HG03460 (cell line): ENCODE results near the gene PTPRD.

ENCODE experiments used
- ATAC-seq: cut with Tn5 transposase; IDR thresholded peaks from one replicate; pipeline ENCODE4 v1.9.1; 2021; ENCODE audit not compliant: unreplicated experiment

The PTPRD gene

DNA sequence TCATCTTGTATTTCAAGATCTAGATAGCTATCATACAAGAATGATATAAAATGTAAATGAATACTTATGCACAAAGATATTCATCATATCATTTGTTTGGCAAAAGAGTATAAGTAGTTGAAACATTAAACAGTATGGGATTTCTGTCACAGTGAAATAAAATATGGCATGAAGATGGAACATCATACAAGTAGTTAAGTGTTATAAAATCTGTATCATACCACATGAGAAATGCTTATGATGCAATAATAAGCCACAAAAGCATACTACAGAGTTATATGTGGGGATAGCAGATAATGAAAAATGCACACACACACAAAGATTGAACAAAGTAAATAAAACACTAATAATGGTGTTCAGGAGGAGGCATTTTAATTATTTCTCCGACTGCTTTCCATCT is 1975.2 kb downstream of the PTPRD start:
- no peak for ATAC-seq

DNA sequence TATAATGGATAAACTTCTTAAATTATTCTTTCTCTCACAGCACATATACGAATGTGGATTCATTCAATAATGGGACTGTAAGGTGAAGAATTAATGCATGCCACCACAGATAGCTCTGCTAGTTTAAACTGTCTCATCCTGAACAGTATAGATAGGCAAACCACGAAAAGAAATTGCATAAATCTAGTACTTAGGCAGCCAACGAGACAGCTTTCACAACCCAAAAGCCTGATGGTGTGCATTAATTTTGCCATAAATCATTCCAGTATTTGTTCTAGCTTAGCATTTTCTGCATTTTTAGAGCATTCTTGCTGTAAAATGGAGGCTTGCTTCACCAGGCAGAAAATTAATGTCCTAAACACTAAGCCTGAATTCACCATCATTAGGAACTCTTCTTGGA is 1979.0 kb downstream of the PTPRD start:
- ATAC-seq, result no peak

DNA sequence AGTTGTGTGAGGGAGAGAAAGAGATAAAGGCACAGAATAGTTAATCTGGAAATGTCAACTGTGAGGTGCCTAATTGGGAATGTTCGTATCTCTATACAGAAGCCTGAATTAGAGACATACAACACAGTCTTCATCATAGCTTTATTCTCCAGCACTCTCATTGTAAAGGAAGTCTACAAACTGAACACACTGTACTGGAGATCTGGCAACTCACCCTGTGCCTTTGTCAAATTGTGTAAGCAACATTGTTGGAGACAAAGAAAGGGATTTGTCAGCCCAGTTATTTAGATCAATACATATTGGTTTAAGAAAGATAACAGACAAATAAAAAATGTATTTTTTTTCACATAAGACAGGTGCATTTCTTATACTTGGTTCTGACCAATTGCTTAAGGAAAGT is 1980.3 kb downstream of the PTPRD start:
- no peak for ATAC-seq

GRCh38 chr9:8628791-8629190 is 1984.0 kb downstream of the PTPRD start:
- ATAC-seq, result no peak

GRCh38 chr9:8627976-8628679 is 1984.7 kb downstream of the PTPRD start:
- ATAC-seq, result no peak

- ATAC-seq, result no peak
These were observed 1989.9 kb downstream of the PTPRD start for GRCh38 chr9:8622871-8623270.

DNA sequence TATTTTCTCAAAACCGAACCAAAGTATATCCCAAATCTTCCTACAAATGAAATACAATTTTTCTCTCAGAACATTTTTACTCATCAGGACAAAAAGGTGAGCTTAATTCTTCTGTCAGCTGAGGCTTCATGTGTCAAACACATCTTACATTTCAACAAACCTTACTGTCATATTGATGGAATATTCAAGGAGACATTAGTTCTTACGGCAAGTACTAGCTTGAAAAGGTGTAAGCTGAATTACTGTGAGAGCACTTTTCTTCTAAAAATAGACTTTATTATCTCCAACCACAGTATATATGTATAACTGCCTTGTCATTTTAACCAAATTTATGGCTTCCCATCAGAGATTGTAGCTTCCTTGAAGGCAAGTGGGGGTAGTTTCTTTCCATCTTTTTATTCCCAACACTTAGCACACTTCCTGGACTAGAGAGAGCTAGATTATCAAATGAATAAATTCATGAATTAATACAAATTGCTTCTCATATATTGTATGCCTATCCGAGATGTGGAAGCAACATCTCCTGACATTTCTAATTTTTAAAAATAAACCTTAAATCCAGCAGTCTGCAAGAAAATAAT is 1990.5 kb downstream of the PTPRD start:
- no peak for ATAC-seq

GRCh38 chr9:8621416-8621815 is 1991.4 kb downstream of the PTPRD start:
- ATAC-seq, result no peak

DNA sequence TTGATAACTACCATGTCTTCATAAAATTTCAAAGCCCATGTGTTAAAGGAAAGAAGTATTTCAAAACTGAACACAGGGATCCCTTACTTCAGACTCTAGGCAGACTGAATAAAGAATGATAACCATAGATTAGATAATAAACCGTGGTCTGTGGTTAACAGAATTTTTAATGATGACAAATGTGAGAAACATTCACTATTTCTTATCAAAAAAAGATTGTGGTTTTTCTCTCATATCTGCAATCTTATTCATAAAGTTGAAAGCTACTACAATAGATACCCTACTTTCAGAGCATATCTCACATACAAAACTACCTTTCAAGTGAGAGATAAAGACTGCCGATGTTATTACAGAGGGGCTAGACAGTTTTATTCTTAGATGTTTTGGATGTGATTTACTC is 1996.4 kb downstream of the PTPRD start:
- no peak for ATAC-seq

GRCh38 chr9:8614926-8615440 is 1997.8 kb downstream of the PTPRD start:
- ATAC-seq, result no peak

DNA sequence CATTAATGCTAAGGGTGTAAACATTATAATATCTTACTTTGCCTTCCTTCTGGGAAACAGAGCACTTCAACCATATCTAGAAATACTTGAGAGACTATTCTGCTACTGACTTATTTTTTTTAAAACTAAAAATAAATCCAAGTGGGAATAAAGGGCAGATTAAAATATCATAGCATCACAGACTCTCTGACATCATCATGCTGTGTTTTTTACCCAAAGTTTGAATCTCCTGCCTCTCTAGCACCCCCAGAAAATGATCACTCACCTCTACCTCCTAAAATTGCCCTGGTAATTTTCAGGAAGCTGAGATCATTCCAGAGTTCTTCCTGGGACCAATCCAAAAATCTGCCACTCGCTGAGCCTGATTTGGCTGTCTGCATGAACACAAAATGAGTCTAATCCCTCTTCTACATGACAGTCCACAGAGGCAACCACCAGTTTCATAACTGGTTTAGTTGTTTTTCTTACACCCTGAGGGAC is 1999.4 kb downstream of the PTPRD start:
- no peak for ATAC-seq

DNA sequence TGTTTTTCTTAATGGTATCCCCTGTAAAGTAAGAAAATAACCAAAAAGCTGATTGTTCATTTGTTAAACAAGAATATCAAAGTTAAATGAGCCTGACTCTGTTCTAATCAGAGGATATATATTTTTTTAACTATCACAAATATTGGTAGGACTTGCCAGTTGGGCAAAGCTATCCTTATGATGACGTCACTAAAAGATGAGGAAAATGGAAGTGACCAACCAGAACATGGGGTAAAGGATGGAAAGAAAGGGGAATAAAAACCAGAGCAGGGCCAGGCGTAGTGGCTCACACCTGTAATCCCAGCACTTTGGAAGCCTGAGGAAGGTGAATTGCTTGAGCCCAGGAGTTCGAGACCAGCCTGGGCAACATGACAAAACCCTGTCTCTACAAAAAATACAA is 2001.6 kb downstream of the PTPRD start:
- no peak for ATAC-seq

- ATAC-seq, result no peak
These were observed 2002.5 kb downstream of the PTPRD start for GRCh38 chr9:8610256-8610655.

- no peak for ATAC-seq
These were observed 2007.7 kb downstream of the PTPRD start for GRCh38 chr9:8605096-8605495.

DNA sequence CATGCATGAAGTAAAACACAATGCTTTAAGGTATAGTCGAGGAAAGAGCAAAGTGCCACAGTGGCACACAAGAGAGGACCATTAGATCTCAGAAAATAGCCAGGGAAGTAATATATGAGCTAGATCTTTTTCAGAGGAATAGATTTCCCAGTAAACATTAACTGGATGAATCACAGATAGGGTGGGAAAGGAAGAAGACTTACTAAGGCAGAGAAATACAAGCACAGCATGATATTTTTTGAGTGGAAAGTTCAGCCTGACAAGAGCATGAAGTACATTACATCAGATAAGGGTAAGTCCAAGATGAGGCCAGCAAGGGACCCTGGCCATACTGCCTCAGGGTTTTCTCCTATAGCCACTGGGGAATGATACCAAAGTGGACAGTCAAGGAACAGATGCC is 2008.6 kb downstream of the PTPRD start:
- no peak for ATAC-seq

GRCh38 chr9:8600914-8601680 is 2011.7 kb downstream of the PTPRD start:
- no peak for ATAC-seq

- no peak for ATAC-seq
These were observed 2012.9 kb downstream of the PTPRD start for GRCh38 chr9:8599937-8600336.

DNA sequence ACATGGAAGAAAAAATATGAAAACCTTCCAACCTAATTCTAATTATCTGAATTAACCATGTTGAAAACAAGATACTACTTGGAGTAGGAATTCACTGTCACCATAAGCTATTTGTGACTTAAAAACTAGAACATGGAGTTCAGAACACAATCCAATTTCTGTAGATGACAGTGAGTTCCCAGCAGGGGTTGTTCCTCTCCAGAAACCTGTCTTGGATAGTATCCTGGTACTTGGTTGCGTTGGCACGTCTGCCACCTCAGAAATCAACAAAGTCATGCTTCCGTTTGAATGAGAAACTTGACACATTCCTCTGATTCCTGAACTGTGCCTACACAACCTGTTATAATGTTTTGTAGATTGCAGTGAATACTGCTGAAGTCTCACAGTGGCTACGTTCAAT is 2023.3 kb downstream of the PTPRD start:
- ATAC-seq, result no peak

DNA sequence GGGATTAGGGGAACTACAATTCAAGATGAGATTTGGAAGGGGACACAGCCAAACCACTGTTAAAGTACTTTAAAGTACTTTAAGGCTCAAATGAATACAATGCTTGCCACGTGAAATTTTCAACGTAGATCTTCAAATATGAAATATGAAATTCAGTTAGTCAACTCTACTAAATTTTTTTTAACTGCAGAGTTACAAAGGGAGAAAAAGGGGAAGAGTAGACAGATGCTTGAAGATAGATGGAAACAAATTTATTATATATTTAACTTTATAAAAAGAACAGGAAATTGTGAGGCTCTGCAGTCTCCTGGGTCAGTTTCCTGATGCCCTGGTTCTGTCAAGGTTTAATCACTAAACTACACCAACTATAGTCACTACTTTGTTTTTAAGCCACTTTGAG is 2027.8 kb downstream of the PTPRD start:
- no peak for ATAC-seq

DNA sequence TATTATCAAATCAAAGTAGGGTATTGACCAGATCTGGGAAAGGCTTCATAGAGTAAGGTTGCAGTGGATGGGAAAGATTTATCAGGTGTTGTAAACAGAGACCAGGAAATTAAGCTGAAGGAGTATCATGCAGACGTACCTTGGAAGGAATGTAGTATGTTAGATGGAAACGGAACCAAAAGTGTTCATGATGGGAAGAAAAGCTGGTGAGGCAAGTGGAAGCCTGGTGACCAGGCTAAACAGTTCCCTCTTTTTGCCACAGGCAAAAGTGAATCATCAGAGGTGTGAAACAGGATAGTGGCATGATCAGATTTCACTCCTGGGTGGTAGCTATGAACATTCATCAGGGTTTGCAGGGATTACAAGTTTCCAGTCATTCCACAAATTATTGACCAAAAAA is 2033.1 kb downstream of the PTPRD start:
- ATAC-seq, result no peak

DNA sequence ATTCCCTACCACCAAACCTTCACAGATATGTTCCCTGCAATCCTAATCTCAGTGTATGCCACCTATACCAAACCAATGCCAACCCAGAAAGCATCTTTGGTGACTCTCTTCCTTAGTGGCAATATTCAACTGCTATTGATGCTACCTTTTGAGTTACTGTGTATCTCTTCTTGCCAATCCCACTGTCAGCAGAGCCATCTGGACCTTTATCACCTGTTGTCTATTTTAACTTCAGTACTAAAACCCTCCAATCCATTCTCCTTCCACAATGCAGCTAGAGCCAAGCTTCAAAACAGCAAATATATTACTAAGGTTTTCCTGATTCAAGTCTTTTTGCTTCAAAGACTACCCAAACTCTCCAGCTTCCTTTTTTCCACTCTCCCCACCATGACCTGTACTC is 2036.1 kb downstream of the PTPRD start:
- ATAC-seq, result no peak

DNA sequence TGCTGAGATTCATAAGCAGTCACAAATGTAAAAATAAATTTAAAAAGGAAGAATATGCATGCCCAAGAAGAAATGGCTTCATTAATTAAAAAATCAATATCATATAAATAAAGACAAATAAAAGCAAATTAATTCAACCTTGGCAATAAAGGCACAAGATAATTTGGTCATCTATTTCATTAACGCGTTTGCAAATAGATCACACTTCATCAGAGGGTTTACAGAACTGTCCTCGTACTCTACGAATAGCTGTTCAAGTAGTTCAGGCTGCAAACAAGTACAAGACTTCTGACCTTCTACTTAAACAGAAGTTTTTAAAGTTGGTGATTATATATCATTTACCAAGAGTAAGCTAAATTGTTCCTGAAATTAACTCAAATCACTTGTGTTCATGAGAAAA is 2038.0 kb downstream of the PTPRD start:
- ATAC-seq, result no peak
